Ramos (cell line): ENCODE measurements around the gene NRCAM.

Experiments used
- in situ Hi-C: fragments of 300-500 bp; cut with MboI; formaldehyde crosslinking; loops from one replicate; pipeline ENCODE4 v1.14.3; 2022; ENCODE audit warnings: low sequenced_read_pairs; ENCODE audit not compliant: unreplicated experiment

Gene NRCAM

DNA sequence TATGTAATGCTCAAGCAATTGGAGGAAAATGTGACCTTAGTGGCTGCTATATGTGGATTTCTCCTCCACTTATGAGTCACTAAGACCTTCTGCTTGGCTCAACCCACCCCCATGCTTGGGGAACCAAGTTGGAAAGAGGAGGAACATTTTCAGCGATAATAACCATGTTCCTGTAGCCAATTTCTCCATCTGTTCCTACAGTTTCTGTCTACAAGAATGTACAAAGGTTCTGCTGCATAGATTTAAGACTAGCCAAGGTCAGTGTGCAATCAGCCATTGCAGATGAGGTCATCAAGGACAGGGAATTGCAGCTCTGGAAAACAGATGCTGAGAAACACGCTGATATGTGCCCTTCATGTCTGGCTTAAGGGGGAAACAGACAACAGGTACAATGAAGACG is 5.6 kb upstream of the NRCAM start:
- in situ Hi-C loops = no loop called here

DNA sequence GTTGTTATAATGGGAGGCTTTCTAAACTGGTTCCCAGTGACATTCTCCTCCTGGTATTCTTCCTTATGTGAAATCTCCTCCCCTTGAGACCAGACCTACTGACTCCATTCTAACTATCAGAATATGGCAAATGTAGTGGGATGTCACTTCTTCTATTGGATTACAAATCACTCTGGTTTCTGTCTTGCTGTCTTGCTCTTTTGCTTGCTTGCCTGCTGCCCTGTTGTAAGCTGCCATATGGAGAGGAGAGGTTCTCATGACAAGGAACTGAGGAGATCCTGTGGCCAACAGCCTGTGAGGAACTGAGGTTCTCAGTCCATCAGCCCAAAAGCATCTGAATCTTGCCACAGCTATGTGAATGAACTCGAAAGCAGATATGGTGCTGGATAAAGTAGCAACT is 4.7 kb upstream of the NRCAM start:
- in situ Hi-C loops = no loop called here

DNA sequence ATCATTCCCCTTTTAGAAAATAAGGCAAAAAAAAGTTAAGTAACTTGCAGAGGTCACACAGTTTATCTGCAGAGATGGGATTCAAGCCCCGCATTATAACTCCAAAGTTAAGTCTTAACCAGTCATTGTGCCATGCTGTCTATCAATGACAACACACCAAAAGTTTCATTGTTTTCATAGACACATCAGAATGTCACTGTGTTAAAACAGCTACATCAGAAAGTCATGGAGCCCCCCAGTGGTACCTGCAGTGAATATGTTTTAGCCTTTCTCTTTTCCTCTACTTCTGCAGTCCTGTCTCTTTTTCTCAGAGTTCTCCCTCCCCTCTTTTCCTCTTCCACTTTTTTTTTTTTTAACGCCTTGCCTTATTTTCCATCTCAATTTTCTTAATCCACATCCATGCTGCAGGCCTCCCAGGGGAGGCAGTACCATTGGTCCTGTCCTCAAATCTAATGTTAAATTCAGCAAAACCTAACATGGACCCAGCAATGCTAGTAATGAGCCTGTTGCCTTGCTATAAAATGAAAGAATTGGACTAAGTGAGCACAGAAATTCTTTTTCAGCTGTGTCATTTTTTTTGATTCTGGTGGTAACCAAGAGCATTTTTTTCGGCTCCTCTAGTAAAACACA is 3.8 kb upstream of the NRCAM start:
- in situ Hi-C loops = no loop called here

DNA sequence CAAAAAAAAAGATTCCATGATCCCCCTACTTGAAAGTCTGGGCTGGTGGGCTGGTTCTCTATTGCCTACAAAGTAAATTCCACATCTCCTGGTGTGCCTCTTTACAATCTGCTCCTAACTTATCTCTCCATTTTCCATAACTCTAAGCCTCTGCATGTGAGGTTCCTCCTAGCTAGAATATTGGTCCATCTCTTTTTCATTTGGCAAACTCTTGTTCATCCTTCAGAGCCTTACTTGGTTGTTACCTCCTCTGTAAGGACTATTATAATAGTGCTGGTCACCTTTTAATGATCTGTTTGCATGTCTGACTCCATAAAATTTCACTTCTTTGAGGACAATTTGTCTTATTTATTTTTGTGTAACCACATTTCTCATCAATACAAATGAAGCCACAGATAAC is 1.6 kb upstream of the NRCAM start:
- in situ Hi-C loops = no loop called here

DNA sequence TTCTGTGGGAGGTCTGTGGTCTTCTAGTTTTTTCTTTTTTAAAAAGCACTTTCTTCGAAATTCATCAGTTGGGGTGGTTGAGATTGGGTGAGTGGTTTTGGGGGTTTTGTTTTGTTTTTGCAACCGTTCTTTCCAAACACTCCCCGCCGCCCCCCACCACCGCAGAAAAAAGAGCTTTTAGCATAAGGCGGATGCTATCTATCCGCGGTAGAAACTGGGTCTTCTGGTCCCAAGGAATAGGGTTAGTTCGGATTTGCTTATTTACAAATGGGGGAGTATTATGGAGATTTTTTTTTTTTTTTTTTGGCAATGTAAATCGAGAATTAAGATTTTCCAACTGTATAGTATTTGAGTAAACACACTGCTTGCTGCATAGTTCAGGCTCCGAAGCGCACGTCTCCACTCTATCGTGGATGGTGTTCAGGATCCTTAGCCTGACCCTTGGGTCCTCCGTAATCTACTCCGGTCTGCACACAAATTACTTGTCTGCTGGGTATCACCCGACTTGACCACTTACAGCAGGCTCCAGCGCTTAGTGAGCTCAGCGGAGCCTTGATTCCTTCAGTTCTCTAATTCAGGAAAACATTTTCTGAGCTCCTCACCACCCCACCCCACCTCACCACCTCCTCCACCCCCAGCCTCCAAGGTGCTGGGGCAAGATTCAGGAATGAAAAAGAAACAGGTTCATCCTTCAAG is 757 bp upstream of the NRCAM start:
- in situ Hi-C loops = no loop called here

DNA sequence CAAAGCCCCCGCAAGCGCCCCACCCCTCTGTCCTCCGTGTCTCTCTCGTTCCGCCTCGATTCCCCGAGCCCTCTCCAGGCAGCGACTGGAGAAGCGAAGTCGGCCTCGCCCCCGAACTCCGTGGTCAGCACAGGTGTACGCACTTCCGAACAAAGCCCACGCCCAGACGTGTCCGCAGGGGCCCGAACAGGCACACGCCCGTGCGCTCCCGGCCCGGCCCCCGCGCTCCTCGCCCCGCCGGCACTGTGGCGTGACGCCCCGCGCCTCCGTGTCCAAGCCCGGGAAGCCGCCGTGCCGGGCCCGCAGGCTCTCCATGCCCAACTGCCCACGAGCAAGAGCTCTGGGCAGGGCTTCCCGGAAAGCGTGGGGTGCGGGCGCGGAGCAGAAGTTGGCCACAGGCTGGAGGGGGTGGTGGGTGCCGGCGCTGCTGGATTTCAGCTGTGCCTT is 662 bp downstream of the NRCAM start:
- in situ Hi-C loops = no loop called here

DNA sequence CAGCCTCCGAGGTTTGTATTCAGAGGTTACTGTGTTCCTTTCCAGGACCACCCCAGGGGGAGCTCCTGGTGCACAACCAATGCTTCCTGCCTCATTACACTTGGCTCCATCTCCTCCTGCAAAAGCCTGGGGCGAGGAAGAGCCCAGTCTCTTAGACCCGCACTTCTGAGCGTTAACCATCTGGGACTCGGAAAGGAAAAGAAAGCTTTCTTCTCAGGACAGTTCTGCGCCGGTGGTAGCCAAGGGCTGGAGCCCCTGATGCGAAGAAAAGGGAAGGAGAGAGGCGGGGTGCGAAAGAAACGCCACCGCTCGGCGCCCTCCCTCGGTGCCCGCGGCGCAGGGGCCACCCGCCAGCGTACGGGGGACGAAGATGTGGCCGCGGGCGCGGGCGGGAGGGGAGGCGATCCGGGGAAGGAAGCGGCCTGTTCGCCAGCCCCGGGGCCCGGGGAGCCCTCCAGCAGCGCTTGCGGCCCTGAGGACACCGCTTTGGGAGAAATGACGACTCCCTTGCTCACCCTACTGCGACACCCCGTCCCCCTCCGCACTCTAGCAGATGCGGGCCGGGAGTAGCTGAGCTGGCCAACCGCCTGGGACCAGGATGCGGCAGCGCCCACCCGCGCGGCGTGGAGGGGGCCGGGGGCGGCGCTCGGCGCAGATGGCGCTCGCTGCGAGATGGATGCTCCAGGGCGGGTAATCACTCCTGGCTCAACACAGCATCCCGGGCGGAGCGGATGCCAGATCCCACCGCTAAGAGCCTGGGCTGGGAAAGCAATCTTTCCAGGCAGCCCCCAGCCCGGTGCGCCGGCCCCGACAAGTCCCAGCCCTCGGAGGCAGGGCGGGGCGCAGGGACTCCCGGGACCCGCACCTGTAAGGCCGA is 1.3 kb downstream of the NRCAM start:
- in situ Hi-C loops = no loop called here

DNA sequence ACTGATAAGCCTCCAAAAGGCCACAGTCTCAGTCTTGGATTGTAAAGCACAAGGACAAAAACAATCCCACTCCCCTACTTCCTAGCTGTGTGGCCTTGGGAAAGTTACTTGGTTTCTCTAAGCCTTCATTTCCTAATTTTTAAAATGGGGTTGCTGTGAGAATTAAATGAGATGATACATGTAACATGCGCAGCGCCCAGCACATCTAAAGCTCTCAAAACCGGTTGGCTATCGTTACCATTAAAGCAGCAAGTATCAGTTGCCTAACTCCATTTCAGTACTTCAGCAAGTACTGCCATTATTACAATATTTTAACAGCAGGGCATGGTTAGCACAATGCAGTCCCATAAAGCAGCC is 1.9 kb downstream of the NRCAM start:
- in situ Hi-C loops = no loop called here

DNA sequence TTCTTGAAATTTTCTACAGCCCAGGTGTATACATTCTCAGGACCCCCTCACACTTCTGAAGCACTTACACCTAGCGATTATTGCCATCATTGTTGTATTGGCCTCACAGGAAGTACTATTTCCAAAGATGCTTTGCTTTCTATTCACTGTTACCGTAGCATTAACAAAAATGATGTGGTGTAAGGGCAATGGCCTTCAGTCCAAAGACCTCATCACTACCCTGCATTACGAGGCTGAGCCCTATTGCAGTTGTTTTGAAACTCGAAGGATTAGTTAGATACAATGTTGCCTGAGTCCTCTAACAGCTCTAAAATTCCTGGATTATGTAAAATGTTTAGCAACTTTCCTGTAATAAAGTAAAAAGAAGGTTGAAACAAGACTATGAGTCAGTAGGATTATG is 2.9 kb downstream of the NRCAM start:
- in situ Hi-C loops = no loop called here

DNA sequence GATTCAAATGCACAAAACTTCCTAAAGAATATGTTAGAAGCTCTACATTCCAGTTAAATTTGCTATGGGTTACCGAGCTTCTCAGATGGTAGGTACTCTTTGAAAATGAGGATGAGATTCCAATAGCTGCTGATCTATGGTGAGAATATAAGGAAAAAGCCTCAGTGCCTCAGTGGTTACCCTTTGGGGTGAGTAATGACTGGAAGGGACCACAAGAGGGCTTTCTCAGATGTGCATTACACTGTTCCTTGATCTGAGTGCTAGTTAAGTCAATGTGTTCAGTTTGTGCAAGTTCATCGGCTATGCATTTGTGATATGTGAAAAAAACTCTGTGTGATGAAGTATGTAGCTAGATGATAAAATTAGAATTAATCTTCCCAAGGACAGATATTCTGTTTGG is 3.5 kb downstream of the NRCAM start:
- in situ Hi-C loops = no loop called here

DNA sequence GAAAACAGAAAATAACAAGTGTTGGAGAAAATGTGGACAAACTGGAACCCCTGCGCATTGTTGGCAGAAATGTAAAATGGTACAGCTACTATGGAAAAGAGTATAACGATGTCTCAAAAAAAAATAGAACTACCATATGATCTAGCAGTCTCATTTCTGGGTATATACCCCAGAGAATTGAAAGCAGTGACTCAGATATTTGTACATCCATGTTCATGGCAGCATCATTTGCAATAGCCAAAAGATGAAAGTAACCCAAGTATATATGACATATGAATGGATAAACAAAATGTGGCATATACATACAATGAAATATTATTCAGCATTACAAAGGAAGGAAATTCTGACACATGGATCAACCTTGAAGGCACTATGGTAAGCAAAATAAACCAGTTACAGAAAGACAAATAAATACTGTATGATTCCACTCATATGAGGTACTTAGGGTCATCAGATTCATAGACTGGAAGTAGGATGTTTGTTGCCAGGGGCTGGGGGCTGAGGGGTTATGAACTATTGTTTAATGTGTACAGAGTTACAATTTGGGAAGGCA is 4.9 kb downstream of the NRCAM start:
- in situ Hi-C loops = no loop called here

DNA sequence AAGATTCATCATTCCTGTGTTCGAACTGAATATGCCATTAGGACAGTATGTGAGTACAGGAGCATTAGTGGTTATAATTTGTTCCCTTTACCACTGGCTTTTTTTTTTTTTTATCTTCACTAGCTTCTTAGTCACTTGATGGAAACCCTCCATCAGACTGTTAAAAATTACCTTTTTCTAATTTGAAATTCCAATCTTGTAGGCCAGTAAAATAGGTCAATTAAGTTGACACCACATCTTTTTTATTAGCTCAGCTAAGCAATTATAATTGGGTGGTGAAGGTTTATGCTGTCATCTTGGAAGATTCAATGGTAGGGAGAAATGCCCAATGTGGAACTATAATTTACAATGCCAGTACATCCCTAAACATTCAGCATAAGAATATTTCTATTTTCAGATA is 6.1 kb downstream of the NRCAM start:
- in situ Hi-C loops = no loop called here

DNA sequence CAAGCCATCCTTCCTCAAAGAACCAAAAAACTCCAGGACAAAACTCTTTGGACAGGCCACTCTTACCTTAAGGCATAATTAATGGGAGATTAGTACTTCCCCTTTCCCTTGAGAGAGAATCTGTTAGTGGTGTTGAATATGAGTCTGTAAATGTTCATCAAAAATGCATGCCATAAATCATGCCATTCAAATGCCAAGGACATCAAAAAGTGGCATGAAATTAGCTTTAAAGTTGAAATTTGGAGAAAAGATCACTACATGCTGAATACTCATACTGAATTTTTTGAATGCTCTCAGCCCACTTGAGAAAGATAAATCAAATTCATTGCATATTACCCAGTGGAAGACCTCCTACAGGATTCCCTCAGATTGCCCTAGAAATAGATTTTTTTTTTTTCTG is 6.7 kb downstream of the NRCAM start:
- in situ Hi-C loops = no loop called here

DNA sequence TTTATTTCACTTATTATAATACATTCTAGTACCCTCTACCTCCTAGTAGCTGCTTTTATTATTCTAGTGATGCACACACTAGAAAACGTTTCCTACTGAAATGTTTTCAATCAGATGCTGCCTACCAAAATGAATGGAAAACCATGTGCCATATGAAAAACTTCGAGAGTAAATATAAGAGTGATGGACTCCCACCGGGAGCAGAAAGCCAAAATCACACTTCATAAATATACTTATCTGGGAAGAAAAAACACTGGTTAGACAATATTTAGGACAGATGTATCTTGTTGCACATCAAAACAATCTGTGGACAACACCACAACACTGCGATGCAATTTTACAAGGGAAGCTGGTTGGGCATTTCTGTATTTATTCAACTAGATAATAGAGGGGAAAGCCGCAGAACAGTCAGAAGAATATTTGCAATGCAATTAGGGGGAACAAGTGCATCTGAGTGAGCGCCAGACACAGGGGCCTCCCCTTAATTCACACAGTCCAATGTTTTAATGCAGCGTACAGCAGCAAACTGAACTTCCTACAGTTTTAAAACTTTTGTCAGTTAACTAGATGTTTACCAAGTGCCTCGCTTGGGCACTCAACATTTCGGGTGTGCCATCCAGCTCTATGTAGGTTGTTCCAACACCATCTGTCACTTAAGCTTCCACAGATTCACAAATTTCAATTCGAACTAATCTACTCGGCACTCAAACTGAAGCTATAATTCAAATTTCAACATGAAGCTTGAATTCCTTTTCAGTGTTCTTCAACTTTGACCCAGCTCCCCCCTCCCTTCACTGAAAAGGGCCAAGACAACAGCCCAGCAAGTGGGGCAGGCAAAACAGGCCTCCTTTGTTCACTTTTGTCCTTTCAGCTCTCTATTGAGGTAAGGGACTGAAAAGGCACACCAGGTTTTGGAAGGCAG is 7.4 kb downstream of the NRCAM start:
- in situ Hi-C loops = no loop called here

DNA sequence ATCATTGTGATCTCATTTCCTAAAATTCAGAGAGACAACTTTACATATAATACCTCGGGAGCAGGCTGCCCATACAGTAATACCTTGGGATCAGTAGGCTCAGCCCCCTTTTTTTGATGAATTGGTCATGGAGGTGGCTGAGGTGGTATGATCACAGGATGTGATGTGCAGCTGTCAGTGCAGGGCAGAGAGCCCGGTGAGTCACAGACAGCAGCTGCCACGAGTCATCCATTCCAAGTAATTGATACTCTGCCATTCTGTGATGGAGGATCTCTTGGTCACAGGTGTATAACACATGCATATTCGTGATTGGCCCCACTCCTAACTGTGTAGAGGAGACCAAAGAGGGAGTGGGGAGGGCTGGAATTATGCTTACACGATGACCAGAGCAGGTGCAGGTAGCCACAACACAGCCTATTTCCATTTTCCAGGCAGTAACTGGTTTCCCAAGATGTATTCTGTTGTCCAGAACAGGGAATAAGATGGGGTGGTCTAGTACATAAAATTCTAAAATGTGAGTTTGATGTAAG is 14.1 kb downstream of the NRCAM start:
- in situ Hi-C loops = no loop called here

DNA sequence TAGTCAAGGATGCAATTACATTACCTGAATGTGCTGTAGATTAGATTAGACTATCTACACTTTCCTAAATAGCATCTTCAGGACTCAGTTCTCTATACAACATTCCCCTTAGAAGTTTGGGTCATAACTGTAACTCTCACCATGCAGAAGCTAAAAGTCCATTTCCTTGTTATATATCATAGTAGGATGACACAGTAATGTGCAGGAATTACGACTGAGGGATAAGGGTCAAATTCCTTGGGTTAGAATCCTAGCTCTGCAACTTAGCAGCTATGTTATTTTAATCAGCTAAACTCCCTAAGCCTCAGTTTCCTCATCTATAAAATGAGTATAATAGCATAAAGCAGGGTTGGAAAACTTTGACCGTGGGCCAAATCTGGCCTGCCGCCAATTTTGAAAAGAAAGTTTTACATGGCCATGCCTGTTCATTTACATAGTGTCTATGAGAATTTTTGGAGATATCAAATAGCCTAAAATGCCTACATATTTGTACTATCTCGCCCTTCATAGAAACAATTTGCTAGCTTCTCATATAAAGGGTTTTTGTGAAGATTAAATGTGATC is 14.8 kb downstream of the NRCAM start:
- in situ Hi-C loops = no loop called here

DNA sequence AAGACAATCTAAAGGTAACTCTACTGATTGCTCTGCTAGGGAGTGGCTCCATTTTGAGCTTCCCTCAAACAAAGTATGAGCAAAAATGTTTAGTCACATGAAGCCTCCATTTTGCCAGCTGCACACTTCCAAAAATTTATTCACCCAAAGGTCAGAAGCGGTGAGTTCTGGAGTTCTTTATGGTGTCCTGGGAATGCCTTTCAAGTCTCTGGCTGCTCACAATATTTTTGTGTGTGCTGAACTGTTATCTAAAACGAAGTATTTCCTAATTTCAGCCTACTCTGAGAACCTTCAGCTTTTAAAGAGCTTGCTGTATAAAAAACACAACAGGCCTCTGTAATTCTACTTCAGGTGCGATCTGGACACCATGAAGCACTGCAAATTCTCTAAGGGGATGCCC is 15.6 kb downstream of the NRCAM start:
- in situ Hi-C loops = no loop called here

DNA sequence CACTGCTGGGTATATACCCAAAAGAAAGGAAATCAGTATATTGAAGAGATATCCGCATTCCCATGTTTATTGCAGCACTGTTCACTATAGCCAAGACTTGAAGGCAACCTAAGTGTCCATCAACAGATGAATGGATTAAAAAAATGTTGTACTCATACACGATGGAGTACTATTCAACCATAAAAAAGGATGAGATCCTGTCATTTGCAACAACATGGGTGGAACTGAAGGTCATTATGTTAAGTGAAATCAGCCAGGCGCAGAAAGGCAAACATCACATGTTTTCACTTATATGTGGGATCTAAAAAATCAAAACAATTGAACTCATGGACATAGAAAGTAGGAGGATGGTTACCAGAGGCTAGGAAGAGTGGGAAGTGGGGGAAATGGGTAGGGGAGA is 19.3 kb downstream of the NRCAM start:
- in situ Hi-C loops = no loop called here

DNA sequence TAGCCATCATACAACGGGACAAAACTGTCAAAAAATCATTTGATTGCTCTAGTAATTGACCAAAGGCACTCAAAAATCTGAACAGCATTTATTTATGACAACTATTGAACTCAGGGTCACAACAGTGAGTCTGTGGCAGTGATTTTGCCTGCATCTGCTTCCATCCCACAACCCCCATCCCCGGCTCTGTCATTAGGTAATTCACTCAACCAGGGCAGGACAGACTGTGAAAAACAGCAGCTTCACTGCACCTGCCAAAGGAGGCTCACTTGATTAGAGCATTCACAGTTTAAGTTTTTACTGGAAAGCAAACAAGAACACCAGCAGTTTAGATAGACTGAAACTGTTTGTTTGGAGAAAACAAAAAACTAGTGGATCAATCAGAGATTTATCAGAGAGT is 22.2 kb downstream of the NRCAM start:
- in situ Hi-C loops = no loop called here

DNA sequence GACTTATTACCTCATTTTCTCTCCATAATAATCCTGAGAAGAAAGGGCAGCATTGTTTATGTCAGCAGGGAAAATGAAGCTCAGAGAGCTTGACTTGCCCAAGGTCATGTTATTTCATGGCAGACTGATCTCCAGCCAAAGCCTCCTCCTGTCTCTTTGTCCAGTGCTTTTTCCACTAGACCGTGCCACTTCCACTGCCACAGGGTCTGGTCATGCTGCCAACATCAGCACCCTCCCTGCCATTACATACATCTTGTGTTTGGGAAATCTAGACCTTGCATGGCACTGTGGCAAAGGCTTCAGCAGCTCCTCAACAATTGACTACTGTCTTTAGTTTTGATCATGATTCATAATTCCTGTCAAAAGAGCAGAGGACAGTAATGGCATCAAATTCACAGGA is 25.1 kb downstream of the NRCAM start:
- in situ Hi-C loops = no loop called here
